GM18858 (cell line): ENCODE data around the gene UBASH3B.

Experiments used
- ATAC-seq: cut with Tn5 transposase; IDR thresholded peaks from one replicate; pipeline ENCODE4 v1.9.1; 2021; ENCODE audit not compliant: unreplicated experiment

UBASH3B gene

GRCh38 chr11:122677256-122677655, 21.7 kb downstream of the UBASH3B start:
- ATAC-seq: no peak

GRCh38 chr11:122678406-122678805, 22.9 kb downstream of the UBASH3B start:
- ATAC-seq: no peak

GRCh38 chr11:122679466-122679865, 23.9 kb downstream of the UBASH3B start:
- no peak for ATAC-seq

- ATAC-seq: no peak
These were observed 25.5 kb downstream of the UBASH3B start for GRCh38 chr11:122681070-122681469.

GRCh38 chr11:122681735-122682134, 26.2 kb downstream of the UBASH3B start:
- no peak for ATAC-seq

- ATAC-seq: no peak
These were observed 26.9 kb downstream of the UBASH3B start for GRCh38 chr11:122682464-122682863.

GRCh38 chr11:122685041-122685440, 29.5 kb downstream of the UBASH3B start:
- no peak for ATAC-seq

- ATAC-seq: no peak
These were observed 30.6 kb downstream of the UBASH3B start for GRCh38 chr11:122686111-122686510.

- no peak for ATAC-seq
These were observed 34.9 kb downstream of the UBASH3B start for GRCh38 chr11:122690384-122690783.

- ATAC-seq: no peak
These were observed 35.5 kb downstream of the UBASH3B start for GRCh38 chr11:122690801-122691548.

- ATAC-seq: no peak
These were observed 36.1 kb downstream of the UBASH3B start for GRCh38 chr11:122691549-122692150.

- ATAC-seq: no peak
These were observed 36.9 kb downstream of the UBASH3B start for GRCh38 chr11:122692444-122692843.

- ATAC-seq: no peak
These were observed 39.6 kb downstream of the UBASH3B start for GRCh38 chr11:122695076-122695615.

GRCh38 chr11:122696662-122697061, 41.1 kb downstream of the UBASH3B start:
- peak; percentile 58 for ATAC-seq

GRCh38 chr11:122697636-122698167, 42.2 kb downstream of the UBASH3B start:
- peak; percentile 80 for ATAC-seq

- ATAC-seq: no peak
These were observed 42.9 kb downstream of the UBASH3B start for GRCh38 chr11:122698392-122698791.

GRCh38 chr11:122700666-122701065, 45.1 kb downstream of the UBASH3B start:
- no peak for ATAC-seq

- ATAC-seq: no peak
These were observed 45.6 kb downstream of the UBASH3B start for GRCh38 chr11:122701143-122701542.

GRCh38 chr11:122703541-122704272, 48.2 kb downstream of the UBASH3B start:
- ATAC-seq: no peak

GRCh38 chr11:122705396-122705795, 49.9 kb downstream of the UBASH3B start:
- no peak for ATAC-seq

GRCh38 chr11:122706291-122707088, 51.0 kb downstream of the UBASH3B start:
- no peak for ATAC-seq
